IPS-18c (cell line): Measurements from ENCODE around the gene ERC2.

Experiments used
- H3K4me3 ChIP-seq: 2 replicates; pipeline ENCODE4 v1.7.0; 2013; ENCODE audit warnings: low read depth, mild to moderate bottlenecking, low read length, moderate library complexity; ENCODE audit not compliant: insufficient read depth
- H3K9me3 ChIP-seq: one replicate; pipeline ENCODE4 v1.6.1; 2013; ENCODE audit warnings: mild to moderate bottlenecking, low read length, moderate library complexity; ENCODE audit not compliant: control insufficient read depth, insufficient read depth

ERC2 gene

DNA sequence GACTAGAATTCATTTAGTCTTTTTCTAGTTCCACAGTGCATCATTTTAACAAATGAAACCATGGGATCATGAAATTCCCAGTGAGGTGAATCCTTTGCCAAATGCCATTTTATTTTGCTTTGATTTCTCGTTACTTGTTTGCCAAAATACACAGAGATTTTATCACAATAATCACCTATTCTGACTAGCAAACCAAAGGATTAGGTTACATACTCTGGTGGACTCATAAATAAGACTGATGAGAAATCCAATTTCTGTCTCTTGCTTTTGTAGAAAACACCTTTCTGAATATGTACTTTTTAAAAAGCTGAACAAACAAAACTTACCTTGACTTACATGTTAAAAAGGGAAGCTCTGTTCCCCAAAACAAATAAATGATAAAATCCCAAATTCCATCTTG, 12.2 kb downstream of the ERC2 start:
- H3K4me3 ChIP-seq = no peak overlapping the region
- no peaks in the 10 kb centered on the region for H3K9me3 ChIP-seq

DNA sequence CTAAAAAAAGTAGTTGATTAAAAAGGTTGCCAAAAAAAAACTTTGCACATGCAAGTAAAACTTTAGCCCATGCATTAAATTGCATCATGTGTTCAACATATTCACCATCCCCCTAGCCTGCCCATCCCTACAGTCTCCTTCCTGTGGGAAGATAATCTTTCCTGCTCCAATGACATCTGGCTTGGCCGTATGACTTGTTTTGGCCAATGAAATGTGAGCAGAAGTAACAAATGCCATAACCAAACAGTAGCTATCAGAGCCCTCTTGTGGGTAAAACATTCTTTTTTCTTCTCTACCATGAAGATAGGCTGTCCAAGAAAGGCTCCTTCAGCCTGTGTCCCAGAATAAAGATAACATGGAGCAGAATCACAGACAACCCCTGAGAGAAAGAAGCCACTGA, 15.3 kb downstream of the ERC2 start:
- no peaks in the 10 kb centered on the region for H3K9me3 ChIP-seq
- H3K4me3 ChIP-seq = no peak overlapping the region

DNA sequence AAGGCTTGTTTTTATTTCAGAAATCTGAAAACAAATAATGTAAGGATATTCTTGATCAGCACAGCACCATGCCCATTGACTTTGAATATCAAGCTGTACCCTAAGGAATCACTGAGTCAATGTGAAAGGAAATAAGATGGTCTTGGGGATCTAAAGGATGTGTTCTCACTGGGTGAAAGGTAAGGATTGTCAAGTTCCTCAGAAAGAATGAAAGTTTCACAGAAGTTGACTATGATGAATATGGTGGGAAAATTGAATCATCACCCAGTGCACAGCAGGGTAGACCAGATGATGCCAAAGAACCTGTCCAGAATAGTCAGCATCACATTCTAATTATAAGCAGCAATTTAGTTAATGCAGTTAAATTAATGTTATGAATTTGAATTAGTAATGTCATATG, 16.2 kb downstream of the ERC2 start:
- Histone ChIP-seq H3K4me3 (no peak overlapping the region), H3K9me3 (no peaks in the 10 kb centered on the region)

DNA sequence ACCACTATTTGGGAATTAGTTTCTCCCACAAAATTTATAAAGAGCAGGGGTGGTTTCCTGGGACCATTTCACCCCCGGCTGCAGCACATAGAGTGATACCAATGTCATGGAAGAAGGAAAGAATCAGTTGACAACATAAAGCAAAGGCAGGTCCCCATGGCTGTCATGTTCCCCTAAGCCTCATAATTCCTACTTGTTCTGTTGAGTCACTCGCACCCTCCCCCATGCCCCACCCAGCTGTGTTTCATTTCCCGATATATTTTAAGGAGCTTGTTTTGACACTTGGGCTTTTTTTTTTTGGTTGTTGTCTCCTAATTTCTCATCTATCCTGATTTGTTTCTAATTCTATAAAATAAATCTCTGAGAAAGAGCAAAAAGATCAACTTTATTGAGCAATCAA, 24.9 kb downstream of the ERC2 start:
- H3K4me3 ChIP-seq = no peak overlapping the region
- no peaks in the 10 kb centered on the region for H3K9me3 ChIP-seq

DNA sequence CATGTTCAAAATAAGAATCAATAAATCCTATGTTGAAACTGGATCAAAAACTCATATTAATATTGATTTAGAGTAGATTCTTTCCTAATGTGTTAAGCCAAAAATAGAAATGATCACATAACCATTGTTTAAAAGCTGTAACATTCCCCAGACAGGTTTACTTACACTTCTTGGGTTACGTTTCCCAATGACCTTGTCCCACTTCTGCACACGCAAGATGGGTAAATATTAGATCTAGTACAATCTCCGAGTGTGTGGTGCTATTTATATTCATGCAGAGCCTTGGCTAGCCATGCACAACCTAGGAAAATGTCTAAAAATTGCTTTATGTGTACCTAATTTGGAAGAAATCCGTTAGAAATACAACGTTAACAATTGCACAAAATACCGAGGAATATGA, 39.6 kb downstream of the ERC2 start:
- Histone ChIP-seq H3K4me3 (no peak overlapping the region), H3K9me3 (no peaks in the 10 kb centered on the region)

DNA sequence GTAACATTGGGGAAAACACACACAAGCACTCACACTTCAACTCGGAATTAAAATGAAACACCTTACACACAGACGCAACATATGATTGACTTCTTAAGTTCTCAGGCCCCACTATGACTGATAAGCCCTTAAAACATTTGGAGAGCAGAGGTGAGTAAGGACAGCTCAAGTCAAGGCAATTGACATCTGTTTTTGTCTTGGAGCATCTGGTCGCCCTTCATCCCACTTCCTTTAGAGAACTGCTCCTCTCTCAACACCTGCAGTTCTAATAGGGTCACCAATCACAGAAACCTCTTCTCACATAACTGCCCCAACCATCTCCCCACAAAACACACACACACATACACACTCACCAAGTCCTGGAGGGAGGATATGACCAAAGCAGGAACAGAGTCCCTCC, 43.4 kb downstream of the ERC2 start:
- Histone ChIP-seq H3K4me3 (no peak overlapping the region), H3K9me3 (no peaks in the 10 kb centered on the region)

DNA sequence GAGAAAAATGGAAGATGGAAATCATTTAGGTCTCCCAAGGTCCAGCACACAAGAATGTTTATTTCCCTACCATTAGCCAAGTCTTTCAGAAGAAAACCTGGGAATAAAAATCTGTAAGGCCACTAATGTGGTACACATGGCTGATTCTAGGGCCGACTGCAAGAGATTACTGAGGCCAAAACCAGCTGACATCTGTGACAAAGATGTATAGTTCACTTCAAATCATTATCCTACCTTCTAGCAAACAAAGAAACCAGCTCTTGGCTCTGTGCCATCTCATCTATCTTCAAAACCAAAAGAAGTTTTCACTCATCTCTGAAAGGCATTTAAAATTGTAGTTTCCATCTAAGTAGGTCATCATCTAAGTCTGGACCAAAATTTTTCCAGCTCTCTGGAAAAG, 43.9 kb downstream of the ERC2 start:
- no peak overlapping the region for H3K4me3 ChIP-seq

DNA sequence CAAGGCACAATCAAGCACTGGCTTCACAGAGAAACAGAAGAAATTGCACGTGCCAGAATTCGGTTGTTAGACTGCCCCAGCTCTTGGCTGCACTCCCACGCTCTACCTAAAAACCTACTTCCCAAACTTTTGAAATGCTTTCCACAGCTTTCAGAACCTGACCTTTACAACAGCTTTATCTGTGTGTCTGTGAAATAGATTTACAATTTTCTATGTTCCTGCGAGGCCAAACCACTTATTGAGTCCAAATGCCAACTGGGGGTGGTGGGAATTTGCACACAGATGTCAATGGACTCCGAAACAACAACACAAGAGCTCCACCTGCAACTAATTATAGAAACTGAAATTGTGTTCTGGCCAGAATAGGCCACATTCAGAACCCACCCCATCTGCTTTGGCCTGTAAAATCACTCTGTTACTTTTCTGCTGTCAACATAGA, 44.6 kb downstream of the ERC2 start:
- no peak overlapping the region for H3K4me3 ChIP-seq
- no peaks in the 10 kb centered on the region for H3K9me3 ChIP-seq

More for the DNA sequence above, 43.9 kb downstream of the ERC2 start:
- H3K9me3 ChIP-seq = no peaks in the 10 kb centered on the region

DNA sequence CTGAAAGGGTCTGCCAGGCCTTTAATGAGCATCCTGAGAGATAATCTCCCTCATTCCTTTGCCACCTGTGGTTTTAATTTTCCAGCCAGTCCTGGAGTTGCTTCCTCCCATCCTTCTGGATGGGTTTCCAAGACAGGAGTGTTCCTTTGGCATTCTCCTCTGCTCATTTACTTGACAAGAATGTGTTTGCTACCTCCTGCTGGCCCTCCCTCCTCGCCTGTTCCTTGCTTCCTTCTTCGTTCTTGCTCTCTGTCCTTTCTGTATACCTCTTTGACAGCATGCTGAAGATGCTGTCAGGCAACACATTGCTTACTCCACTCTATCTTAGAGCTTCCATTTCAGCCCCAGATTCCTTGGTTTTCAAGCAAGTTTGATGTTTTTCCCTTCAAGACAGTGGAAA, 46.0 kb downstream of the ERC2 start:
- H3K9me3 ChIP-seq = no peaks in the 10 kb centered on the region
- H3K4me3 ChIP-seq = no peak overlapping the region

DNA sequence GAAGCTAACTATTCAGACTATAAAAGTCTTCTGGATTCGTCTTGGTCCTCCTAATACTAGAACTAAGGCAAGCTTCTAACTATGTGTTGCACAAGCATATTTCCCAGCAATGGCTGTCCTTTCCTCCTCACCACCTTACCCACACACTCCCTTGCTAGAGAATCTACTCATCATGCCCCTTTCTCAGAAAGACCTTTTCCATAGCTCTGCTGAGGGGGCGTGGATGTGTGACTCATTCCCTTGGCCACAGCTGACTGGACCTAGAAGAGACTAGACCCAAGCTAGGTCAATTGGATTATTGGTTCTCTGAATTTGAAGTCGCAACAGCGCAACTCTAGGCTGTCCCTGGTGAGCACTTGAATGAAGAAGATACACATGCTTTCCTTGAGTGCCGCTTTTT, 47.1 kb downstream of the ERC2 start:
- Histone ChIP-seq H3K9me3 (no peaks in the 10 kb centered on the region), H3K4me3 (no peak overlapping the region)

DNA sequence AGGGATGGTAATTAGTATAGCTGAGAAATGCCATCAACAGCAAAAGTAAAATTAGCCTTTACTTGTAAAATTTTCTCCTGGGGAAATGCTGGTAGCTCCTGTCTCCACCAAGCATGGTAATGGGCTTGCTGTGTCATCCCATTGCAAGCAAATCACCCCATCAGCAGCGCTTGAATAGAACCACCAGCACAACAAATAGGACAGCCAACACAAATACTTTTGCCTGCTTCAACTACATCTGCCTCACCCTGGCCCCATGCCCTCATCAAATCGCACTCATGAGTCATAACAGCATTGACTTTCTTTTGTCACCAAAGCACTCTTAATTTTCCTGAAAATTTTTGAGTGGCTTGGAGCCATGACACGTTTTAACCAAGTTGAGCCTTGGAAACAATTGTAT, 52.6 kb downstream of the ERC2 start:
- Histone ChIP-seq H3K4me3 (no peak overlapping the region), H3K9me3 (peaks cover 2% of the 10 kb centered on the region)

DNA sequence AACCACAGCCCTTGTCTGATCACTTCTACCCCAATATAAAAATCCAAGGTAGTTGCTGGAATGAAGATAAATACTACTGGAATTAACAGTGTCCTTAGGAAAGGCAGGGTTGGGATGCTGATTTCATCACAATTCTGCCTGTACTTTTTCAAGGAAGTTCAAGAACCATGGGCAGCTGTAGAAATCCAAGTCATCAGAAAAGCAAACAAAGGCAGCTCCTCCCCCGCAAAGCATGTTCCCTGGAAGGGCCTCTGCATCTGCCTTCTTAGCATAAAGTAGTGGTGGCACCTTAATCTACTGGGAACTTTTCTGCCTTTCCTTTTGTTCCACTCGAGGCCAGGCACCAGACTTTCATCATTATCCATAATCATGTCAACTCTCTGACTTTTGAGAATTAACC, 54.4 kb downstream of the ERC2 start:
- Histone ChIP-seq H3K4me3 (no peak overlapping the region), H3K9me3 (peaks cover 2% of the 10 kb centered on the region)

DNA sequence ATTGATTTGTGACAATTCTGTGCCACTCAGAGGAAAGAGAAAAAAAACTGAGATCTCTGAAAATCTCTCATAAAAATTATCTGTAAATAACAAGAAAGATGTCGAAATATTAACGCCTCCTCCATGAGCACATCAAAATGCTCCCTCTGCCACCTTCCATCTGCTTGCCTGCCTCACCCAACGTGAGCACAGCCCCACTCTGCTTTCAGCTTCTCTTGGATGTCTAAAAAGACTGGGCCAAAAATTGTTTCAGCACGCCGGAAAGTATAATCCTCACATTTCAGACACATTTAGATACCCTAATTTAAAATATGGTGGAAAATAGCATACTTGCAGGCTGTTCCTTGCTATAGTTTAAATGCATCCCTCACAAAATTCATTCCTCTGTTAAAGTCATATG, 57.1 kb downstream of the ERC2 start:
- Histone ChIP-seq H3K9me3 (peaks cover 2% of the 10 kb centered on the region), H3K4me3 (no peak overlapping the region)

DNA sequence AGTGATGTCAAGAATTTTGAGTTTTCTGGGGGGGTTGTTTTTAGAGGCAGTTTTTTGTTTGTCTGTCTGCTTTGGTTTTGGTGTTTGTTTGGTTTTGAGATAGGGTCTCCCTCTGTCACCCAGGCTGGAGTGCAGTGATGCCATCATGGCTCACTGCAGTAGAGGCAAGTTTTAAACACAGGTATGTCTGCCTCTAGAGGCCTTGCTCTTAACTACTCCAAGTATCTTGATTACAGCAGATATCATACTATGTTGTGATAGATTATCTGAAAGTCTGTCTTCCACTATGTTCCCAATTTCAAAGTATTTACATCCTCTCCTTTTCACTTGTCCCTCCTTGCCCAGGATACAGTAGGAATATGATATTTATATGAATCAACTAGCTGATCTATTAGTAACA, 57.7 kb downstream of the ERC2 start:
- Histone ChIP-seq H3K4me3 (no peak overlapping the region), H3K9me3 (peaks cover 2% of the 10 kb centered on the region)

DNA sequence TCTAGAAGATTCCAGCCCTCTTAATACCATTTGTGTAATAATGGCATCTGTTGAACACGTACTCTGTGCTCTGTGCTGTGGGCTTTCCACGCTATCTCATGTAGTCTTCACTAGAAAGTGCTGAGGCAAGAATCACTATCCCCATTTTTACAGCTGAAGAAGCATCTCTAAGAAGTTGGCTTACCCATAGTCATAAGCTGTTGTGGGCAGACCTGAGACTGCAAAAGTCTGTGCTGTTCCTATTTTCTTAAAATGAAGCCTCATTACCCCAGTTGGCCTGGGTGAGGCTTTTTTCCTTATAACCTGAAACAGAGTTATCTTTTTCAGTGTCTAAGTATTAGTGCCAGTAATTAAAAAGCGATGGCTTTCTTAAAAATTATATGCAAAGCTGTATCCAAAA, 58.5 kb downstream of the ERC2 start:
- Histone ChIP-seq H3K4me3 (no peak overlapping the region), H3K9me3 (peaks cover 2% of the 10 kb centered on the region)

DNA sequence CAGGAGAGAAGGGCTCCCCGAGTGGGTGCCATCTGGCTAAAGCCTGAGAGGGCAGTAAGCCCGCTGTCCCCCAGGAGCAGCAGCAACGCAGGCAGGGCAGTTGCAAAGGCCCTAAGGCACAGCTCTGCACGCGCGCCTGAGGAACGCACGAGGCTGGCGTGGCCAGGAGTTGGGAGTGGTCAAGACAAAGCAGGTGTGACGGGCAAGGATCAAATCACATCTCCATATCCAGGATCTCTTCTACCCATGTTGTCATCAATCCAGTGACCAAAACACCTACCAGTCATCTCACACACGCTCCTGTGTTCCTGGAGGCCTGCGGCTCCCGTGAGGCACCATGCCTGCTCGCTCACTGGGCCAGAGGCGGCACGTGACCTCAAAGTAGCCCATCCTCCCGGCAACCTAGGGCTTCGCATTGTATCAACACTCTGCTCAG, 59.5 kb downstream of the ERC2 start:
- H3K9me3 ChIP-seq = peaks cover 2% of the 10 kb centered on the region
- no peak overlapping the region for H3K4me3 ChIP-seq

DNA sequence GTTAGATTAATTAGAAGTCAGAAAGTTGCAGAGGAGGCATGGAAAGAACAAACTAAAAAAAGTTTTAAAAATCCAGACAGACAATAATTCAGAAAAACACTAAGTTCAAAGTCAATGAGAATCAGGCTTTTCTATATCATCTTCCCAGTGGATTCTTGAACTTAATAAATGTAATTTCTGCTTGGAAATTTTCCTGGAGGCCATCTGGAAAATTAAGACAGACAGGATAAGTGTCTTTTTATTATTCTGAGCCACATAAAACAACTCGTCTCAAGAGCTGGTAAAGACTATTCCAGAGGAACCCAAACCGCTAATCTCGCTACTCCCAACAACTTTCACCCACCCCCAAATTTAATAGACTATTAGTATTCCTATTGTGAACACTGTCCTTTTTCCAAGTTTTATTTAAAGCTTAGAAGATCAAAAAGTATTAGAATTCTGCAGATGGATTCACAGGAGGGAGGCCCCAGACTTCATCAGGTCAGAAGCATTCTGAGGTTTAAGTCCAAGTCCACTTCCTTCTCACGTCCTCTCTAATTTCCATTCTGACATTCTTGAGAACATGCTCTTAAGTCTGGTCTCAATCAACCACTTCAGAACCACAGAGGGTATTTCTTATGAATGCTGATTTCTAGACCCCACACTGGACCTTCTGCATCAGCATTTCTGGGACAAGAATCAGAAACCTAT, 61.3 kb downstream of the ERC2 start:
- no peaks in the 10 kb centered on the region for H3K9me3 ChIP-seq

DNA sequence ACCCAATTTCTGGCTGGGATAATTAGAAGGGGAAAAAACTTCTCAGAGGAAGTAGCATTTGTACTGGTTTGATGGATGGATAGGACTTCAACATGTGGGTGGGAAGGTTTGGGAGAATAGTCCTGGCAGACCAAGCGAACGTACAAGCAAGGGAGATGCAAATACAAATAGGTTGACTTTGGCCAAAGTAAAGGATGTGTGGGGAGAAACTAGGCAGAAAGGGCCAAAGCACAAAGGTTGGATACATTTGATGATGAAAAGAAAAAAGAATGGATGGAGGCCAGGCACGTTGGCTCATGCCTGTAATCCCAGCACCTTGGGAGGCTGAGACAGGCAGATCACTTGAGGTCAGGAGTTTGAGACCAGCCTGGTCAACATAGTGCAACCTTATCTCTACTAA, 63.4 kb downstream of the ERC2 start:
- no peaks in the 10 kb centered on the region for H3K9me3 ChIP-seq
- H3K4me3 ChIP-seq = no peak overlapping the region

More for the DNA sequence above, 61.3 kb downstream of the ERC2 start:
- H3K4me3 ChIP-seq = no peak overlapping the region

DNA sequence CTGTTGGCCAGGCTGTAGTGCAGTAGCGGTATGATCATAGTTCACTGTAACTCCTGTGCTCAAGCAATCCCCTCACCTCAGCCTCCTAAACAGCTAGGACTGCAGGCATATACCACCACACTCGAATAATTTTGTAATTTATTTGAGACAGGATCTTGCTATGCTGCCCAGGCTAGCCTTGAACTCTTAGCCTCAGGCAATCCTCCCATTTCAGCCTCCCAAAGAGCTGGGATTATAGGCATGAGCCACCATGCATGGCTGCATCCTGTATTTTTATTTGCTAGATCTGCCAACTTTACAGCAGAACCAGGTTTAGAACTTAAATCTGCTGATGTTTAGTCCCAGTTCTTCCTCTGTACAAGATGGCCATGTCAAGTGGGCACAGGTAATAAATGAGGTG, 69.6 kb downstream of the ERC2 start:
- no peaks in the 10 kb centered on the region for H3K9me3 ChIP-seq

More for the DNA sequence above, 69.6 kb downstream of the ERC2 start:
- no peak overlapping the region for H3K4me3 ChIP-seq
